Mesodermal cell (in vitro differentiated cells): ENCODE measurements around the gene OR6C4.
"Not testable (repeated sequence)": the region's sequence is repeated elsewhere in the genome, so short reads cannot be mapped to it uniquely, and the experiment has no call there.

Source experiments
- H3K27ac ChIP-seq: 2 replicates; pipeline ENCODE4 v1.7.0; 2013; ENCODE audit warnings: mild to moderate bottlenecking, low read depth, low read length, moderate library complexity; ENCODE audit not compliant: severe bottlenecking
- H3K36me3 ChIP-seq: 2 replicates; pipeline ENCODE4 v1.7.1; 2013; ENCODE audit warnings: mild to moderate bottlenecking, low read length, moderate library complexity; ENCODE audit not compliant: control insufficient read depth, insufficient read depth
- H3K4me1 ChIP-seq: one replicate; pipeline ENCODE4 v1.7.1; 2013; ENCODE audit warnings: mild to moderate bottlenecking, low read length; ENCODE audit not compliant: insufficient read depth, control insufficient read depth, poor library complexity, severe bottlenecking
- H3K4me3 ChIP-seq: 2 replicates; pipeline ENCODE4 v1.7.0; 2013; ENCODE audit warnings: low read length, control low read depth, mild to moderate bottlenecking; ENCODE audit not compliant: insufficient read depth, poor library complexity, severe bottlenecking; ENCODE audit errors: extremely low read depth
- H3K9me3 ChIP-seq: 2 replicates; pipeline ENCODE4 v1.7.1; 2013; ENCODE audit warnings: mild to moderate bottlenecking, low read length, moderate library complexity; ENCODE audit not compliant: control insufficient read depth
- WGBS, 2 experiments: methylation state at CpG; one replicate each; pipeline ENCODE4 v1.1.5; 2013; ENCODE audit warnings: missing lambda C conversion rate in 2 of 2; ENCODE audit not compliant: insufficient coverage in 2 of 2; 5-methylcytosine and 5-hydroxymethylcytosine counted together

Gene OR6C4

GRCh38 chr12:55585817-55586216 lies 36.4 kb downstream of the OR6C4 start:
- Histone ChIP-seq H3K9me3 (no peaks in the 10 kb centered on the region), H3K4me1 (no peaks in the 10 kb centered on the region), H3K27ac (no peak overlapping the region), H3K36me3 (no peaks in the 10 kb centered on the region), H3K4me3 (no peak overlapping the region)
- WGBS, 2 experiments = 100% methylated on average over 1 of the region's 2 CpGs; no CpG with 5 or more reads in 1 of the 2 experiments

- H3K36me3 ChIP-seq, H3K4me3 ChIP-seq, H3K9me3 ChIP-seq, H3K27ac ChIP-seq, H3K4me1 ChIP-seq: not testable (repeated sequence)
- WGBS, 2 experiments = 75 to 81% methylated on average over 9 to 10 of the region's 12 CpGs
Observed at GRCh38 chr12:55590152-55590551, 40.8 kb downstream of the OR6C4 start.
